Mesendoderm (in vitro differentiated cells): Measurements from ENCODE around the gene GTF3C4.

Experiments used
- DNase-seq: peaks from one replicate; pipeline ENCODE4 v3.0.0; 2013
- H2AK5ac ChIP-seq: 2 replicates; pipeline ENCODE4 v1.6.1; 2013; ENCODE audit warnings: low read length, inconsistent platforms
- H2BK120ac ChIP-seq: 2 replicates; pipeline ENCODE4 v1.6.1; 2013; ENCODE audit warnings: low read depth, mild to moderate bottlenecking, low read length, moderate library complexity, mixed read lengths
- H2BK15ac ChIP-seq: replicated peaks from 2 replicates; pipeline ENCODE4 v1.6.1; 2013; ENCODE audit warnings: low read depth, mild to moderate bottlenecking, moderate library complexity
- H2BK5ac ChIP-seq: 2 replicates; pipeline ENCODE4 v1.6.1; 2013; ENCODE audit warnings: low read length, inconsistent platforms
- H3K18ac ChIP-seq: 2 replicates; pipeline ENCODE4 v1.6.1; 2013; ENCODE audit warnings: mild to moderate bottlenecking, low read length, mixed read lengths
- H3K23ac ChIP-seq: one replicate; pipeline ENCODE4 v1.6.1; 2013; ENCODE audit warnings: low read length
- H3K27ac ChIP-seq: 2 replicates; pipeline ENCODE4 v1.5.1; 2013; ENCODE audit warnings: low read depth, mild to moderate bottlenecking, inconsistent platforms, low read length, moderate library complexity
- H3K27me3 ChIP-seq: 2 replicates; pipeline ENCODE4 v1.6.1; 2013; ENCODE audit warnings: low read length, control low read depth, mild to moderate bottlenecking, inconsistent platforms; ENCODE audit not compliant: insufficient read depth, poor library complexity
- H3K36me3 ChIP-seq: 2 replicates; pipeline ENCODE4 v1.6.1; 2013; ENCODE audit warnings: low read length, inconsistent platforms; ENCODE audit not compliant: control insufficient read depth, insufficient read depth
- H3K4ac ChIP-seq: one replicate; pipeline ENCODE4 v1.6.1; 2013; ENCODE audit warnings: low read depth, mild to moderate bottlenecking, low read length, moderate library complexity
- H3K4me1 ChIP-seq: 2 replicates; pipeline ENCODE4 v1.6.1; 2013; ENCODE audit warnings: low read depth, low read length, inconsistent platforms; ENCODE audit not compliant: control insufficient read depth
- H3K4me2 ChIP-seq: 2 replicates; pipeline ENCODE4 v1.6.1; 2013; ENCODE audit warnings: low read length
- H3K4me3 ChIP-seq: 2 replicates; pipeline ENCODE4 v1.5.1; 2013; ENCODE audit warnings: mild to moderate bottlenecking, low read length
- H3K56ac ChIP-seq: one replicate; pipeline ENCODE4 v1.6.1; 2013; ENCODE audit warnings: low read length
- H3K79me1 ChIP-seq: 2 replicates; pipeline ENCODE4 v1.6.1; 2013; ENCODE audit warnings: low read length, inconsistent platforms
- H3K79me2 ChIP-seq: 2 replicates; pipeline ENCODE4 v1.6.1; 2013; ENCODE audit warnings: mild to moderate bottlenecking, low read length; ENCODE audit not compliant: control insufficient read depth, insufficient read depth
- H3K9ac ChIP-seq: 2 replicates; pipeline ENCODE4 v1.6.1; 2013; ENCODE audit warnings: low read length, inconsistent platforms
- H4K5ac ChIP-seq: one replicate; pipeline ENCODE4 v1.6.1; 2013; ENCODE audit warnings: low read length
- H4K8ac ChIP-seq: one replicate; pipeline ENCODE4 v1.6.1; 2013; ENCODE audit warnings: low read depth, mild to moderate bottlenecking, control low read depth, low read length, moderate library complexity
- WGBS: extraction: QIAGEN DNeasy Blood & Tissue Kit; methylation state at CpG from one replicate; pipeline ENCODE4 v1.1.7; 2013; ENCODE audit warnings: low lambda C conversion rate, missing lambda C conversion rate; ENCODE audit not compliant: insufficient coverage; ENCODE audit errors: extremely low coverage; 5-methylcytosine and 5-hydroxymethylcytosine counted together

GTF3C4 gene

GRCh38 chr9:132740526-132741309, 70.5 kb downstream of the GTF3C4 start:
- Histone ChIP-seq H3K23ac (no peak overlapping the region), H4K5ac (no peak overlapping the region), H2BK15ac (no peak overlapping the region), H2AK5ac (no peak overlapping the region), H3K79me1 (no peaks in the 10 kb centered on the region), H3K4me2 (no peak overlapping the region), H3K79me2 (no peaks in the 10 kb centered on the region), H3K4me3 (no peak overlapping the region), H3K4me1 (peaks cover 2% of the 10 kb centered on the region), H3K27me3 (peaks cover 26% of the 10 kb centered on the region), H3K36me3 (no peaks in the 10 kb centered on the region), H2BK5ac (no peak overlapping the region), H3K56ac (no peak overlapping the region), H3K4ac (no peak overlapping the region), H2BK120ac (no peak overlapping the region), H3K18ac (no peak overlapping the region), H4K8ac (no peak overlapping the region), H3K27ac (no peak overlapping the region), H3K9ac (no peak overlapping the region)
- DNase-seq, result no peak
- no CpG with 5 or more reads among the region's 15 CpGs for WGBS

GRCh38 chr9:132742821-132743311, 72.6 kb downstream of the GTF3C4 start:
- no peak overlapping the region for H3K23ac ChIP-seq
- H2BK120ac ChIP-seq, result no peak overlapping the region
- no peaks in the 10 kb centered on the region for H3K79me2 ChIP-seq
- no peak overlapping the region for H2BK5ac ChIP-seq
- H4K5ac ChIP-seq, result no peak overlapping the region
- no peak overlapping the region for H4K8ac ChIP-seq
- no peak overlapping the region for H3K4ac ChIP-seq
- H2AK5ac ChIP-seq, result no peak overlapping the region
- no peak for DNase-seq
- H3K27me3 ChIP-seq, result peaks cover 28% of the 10 kb centered on the region
- no peak overlapping the region for H3K4me2 ChIP-seq
- no peaks in the 10 kb centered on the region for H3K79me1 ChIP-seq
- no peak overlapping the region for H2BK15ac ChIP-seq
- H3K9ac ChIP-seq, result no peak overlapping the region
- no peak overlapping the region for H3K18ac ChIP-seq
- no peak overlapping the region for H3K4me3 ChIP-seq
- H3K36me3 ChIP-seq, result no peaks in the 10 kb centered on the region
- no CpG with 5 or more reads among the region's 17 CpGs for WGBS
- H3K27ac ChIP-seq, result no peak overlapping the region
- H3K4me1 ChIP-seq, result peaks cover 2% of the 10 kb centered on the region
- no peak overlapping the region for H3K56ac ChIP-seq

- H3K27me3 ChIP-seq, result peaks cover 28% of the 10 kb centered on the region
- no peak overlapping the region for H2BK120ac ChIP-seq
- H4K8ac ChIP-seq, result no peak overlapping the region
- H3K4me1 ChIP-seq, result peaks cover 2% of the 10 kb centered on the region
- H3K79me1 ChIP-seq, result no peaks in the 10 kb centered on the region
- no peak overlapping the region for H2AK5ac ChIP-seq
- no CpG with 5 or more reads among the region's 13 CpGs for WGBS
- no peak for DNase-seq
- H3K4ac ChIP-seq, result no peak overlapping the region
- no peak overlapping the region for H3K23ac ChIP-seq
- no peak overlapping the region for H2BK15ac ChIP-seq
- H3K79me2 ChIP-seq, result no peaks in the 10 kb centered on the region
- no peak overlapping the region for H2BK5ac ChIP-seq
- no peak overlapping the region for H3K27ac ChIP-seq
- H4K5ac ChIP-seq, result no peak overlapping the region
- no peak overlapping the region for H3K4me2 ChIP-seq
- H3K36me3 ChIP-seq, result no peaks in the 10 kb centered on the region
- no peak overlapping the region for H3K56ac ChIP-seq
- H3K9ac ChIP-seq, result no peak overlapping the region
- H3K18ac ChIP-seq, result no peak overlapping the region
- H3K4me3 ChIP-seq, result no peak overlapping the region
Observed at GRCh38 chr9:132743931-132744479, 73.7 kb downstream of the GTF3C4 start.
